D341Med (cell line): ENCODE data around the gene PRKN.

Experiments
- DNase-seq: peaks from one replicate; pipeline ENCODE4 v3.0.0; 2012; ENCODE audit warnings: low spot score

Gene PRKN

DNA sequence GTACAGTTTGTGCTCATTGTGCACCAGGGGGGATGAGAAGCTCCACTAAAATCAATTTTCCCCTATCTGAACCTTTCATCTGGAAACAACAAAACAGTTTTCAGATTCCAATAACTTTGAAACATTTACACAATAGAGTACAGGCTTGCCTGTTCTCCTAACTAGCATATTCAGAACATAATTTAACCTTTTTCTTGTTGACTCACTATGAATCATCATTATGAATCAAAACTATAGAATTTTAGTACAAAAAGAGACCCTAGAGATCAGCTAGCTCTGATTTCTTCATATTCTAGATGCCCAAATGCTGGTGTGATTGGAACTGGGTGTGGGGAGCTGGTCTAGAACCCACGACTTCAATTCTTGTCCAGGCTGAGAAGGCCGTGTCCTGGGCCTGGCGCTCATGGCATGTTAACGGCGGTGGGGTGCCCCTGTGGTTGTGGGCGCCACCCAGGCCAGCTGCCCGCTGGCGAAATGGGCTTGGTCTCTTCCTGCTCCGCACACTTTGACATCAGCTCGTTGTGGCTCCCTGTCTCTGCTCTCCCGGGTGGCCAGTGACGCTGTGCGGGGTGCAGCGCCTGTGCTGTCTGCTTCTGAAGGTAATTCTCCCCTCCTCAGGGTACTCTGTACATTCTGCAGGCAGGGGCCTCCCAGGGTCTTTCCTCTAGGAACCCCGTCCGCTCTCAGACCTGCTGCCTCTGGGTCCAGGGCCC, 1423.8 kb downstream of the PRKN start:
- DNase-seq = no peak

DNA sequence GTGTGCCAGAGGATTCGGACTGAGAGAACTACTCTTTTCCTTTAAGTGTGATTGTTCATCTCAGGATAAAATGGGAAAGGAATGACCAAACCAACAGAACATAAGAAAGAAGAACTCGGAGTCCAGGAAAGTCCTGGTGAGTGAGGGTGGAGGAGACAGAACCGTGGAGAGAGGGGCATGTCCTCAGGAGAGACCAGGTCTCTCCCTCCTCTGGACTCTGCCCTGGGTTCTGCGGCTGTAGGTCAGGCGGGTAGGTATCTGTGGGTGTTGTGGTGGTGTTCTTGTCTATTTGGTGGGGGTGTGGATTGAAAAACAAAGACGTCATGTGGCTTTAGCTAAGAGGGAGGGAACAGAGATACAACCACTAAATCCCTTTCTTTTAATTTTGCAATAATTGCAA, 1424.6 kb downstream of the PRKN start:
- DNase-seq = no peak

DNA sequence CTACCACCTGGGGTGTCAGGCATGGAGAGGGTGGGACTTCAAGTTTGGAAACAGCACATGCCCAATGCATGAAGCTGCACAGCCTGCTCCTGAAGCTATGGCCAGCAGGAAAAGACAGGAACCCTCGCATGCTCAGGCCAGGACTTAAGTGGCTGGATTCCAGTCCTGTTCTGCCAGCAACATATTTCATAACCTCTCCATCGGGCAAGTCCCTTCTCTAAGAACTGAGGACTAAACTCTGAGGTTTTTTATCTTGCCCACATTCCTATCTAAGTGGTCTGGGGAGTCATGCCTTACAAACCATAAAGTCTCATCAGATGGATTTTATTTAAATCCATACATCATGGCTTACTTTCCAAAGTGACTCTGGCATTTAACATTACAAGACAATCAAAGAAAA, 1426.2 kb downstream of the PRKN start:
- no peak for DNase-seq

DNA sequence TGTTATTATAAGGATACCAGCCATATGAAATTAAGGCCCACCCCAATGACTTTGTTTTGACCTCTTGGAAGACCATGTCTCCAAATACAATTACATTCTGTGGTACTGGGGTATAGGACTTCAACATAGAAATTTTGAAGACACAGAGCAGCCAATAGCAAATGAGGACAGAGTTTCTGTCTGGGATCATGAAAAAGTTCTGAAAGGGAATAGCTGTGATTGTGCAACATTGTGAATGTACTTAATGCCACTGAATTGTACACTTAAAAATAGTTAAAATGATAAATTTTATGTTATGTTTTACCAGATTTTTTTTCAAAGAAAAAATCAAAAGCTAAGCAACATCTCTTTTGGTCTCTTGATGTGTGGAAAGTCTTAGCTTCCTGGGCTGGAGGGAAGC, 1426.7 kb downstream of the PRKN start:
- no peak for DNase-seq

DNA sequence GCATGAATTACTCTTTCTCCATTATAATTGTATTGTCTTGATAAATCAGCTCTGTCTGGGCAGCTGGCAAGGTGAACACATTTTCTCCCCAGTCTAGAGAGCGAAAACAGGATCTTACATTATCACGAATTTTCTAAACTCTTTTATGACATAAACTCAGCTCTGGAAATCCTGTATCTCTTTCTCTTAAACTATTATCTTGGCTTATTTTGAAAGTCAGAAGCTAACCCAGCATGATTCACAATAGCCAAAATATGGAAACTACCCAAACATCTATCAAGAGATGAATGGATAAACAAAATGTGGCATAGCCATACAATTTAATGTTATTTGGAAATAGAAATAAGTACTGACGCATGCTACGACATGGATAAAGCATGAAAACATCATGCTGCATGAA, 1427.8 kb downstream of the PRKN start:
- no peak for DNase-seq
